Aorta (tissue), 5 donors: ENCODE measurements around the gene OMA1. TPM values are rescaled to one million over a fixed set of nuclear protein-coding genes. Genes with fewer than 3 reads are reported as not detected.
"Not testable (repeated sequence)": the region's sequence is repeated elsewhere in the genome, so short reads cannot be mapped to it uniquely, and the experiment has no call there.

Experiments used
- ATAC-seq: fragments of 200-7000 bp; cut with Tn5 transposase; one replicate; pipeline ENCODE4 v1.9.1; 2022; ENCODE audit warnings: moderate library complexity; ENCODE audit not compliant: low FRiP score
- DNase-seq, 2 donors: peaks; one replicate each; pipeline ENCODE4 v3.0.0-alpha.2; 2020
- H3K27ac ChIP-seq, 2 donors: one replicate each; pipeline ENCODE4 v1.5.1; 2013; ENCODE audit warnings: low read length in 2 of 2, mild to moderate bottlenecking in 2 of 2, moderate library complexity in 2 of 2, control low read depth in 1 of 2, inconsistent platforms in 1 of 2, low read depth in 1 of 2
- H3K27me3 ChIP-seq, 2 donors: one replicate each; pipeline ENCODE4 v1.6.1; 2013; ENCODE audit warnings: control low read depth in 1 of 2, low read length in 1 of 2, mild to moderate bottlenecking in 1 of 2, moderate library complexity in 1 of 2; ENCODE audit not compliant: insufficient read depth in 2 of 2, control insufficient read depth in 1 of 2
- H3K36me3 ChIP-seq, 2 donors: one replicate each; pipeline ENCODE4 v1.6.1; 2013; ENCODE audit warnings: control low read depth in 1 of 2, low read length in 1 of 2, mild to moderate bottlenecking in 1 of 2; ENCODE audit not compliant: insufficient read depth in 2 of 2, control insufficient read depth in 1 of 2
- H3K4me1 ChIP-seq, 2 donors: one replicate each; pipeline ENCODE4 v1.6.1; 2013; ENCODE audit warnings: low read length in 2 of 2, control low read depth in 1 of 2, mild to moderate bottlenecking in 1 of 2, moderate library complexity in 1 of 2; ENCODE audit not compliant: insufficient read depth in 2 of 2, control insufficient read depth in 1 of 2
- H3K4me3 ChIP-seq, 2 donors: one replicate each; pipeline ENCODE4 v1.5.1; 2013; ENCODE audit warnings: low read length in 2 of 2, control low read depth in 1 of 2, mild to moderate bottlenecking in 1 of 2
- H3K9me3 ChIP-seq: one replicate; pipeline ENCODE4 v1.6.1; 2013; ENCODE audit warnings: mild to moderate bottlenecking, low read length; ENCODE audit not compliant: control insufficient read depth
- WGBS, 2 donors: extraction: QIAGEN DNeasy Blood & Tissue Kit; methylation state at CpG; one replicate each; pipeline ENCODE4 v1.1.7; 2013; 5-methylcytosine and 5-hydroxymethylcytosine counted together
- intact Hi-C, 2 donors: fragments of 100-400 bp; cut with DNase I; formaldehyde crosslinking; loops; one replicate each; pipeline versions ENCODE4 v1.14.2 to v1.15.0; 2022
- polyA plus RNA-seq, 2 donors: library from polyadenylated mRNA; stranded (reverse); fragments of 200-250 nt; gene quantifications; one replicate each; pipeline ENCODE4 v1.2.3, GENCODE V29; 2013
- total RNA-seq, 2 donors: library from RNA; stranded (reverse); fragmentation: NEBNext Ultra II Directional; extraction: Animal tissue kit (Norgen Biotek cat#: 25700); gene quantifications; one replicate each; pipeline ENCODE4 v1.2.1, GENCODE V29; 2021
- donor health status: healthy with polysubstance abuse.
- donor health status: Bipolar disorder and iron deficiency.
- donor health status: DM: no; HTN: no; CAD: no.
- donor health status: DM: no; HTN: no; CAD: no.
- donor health status: DM: yes; HTN: yes; CAD: no.

Gene OMA1
- total and polyA plus RNA-seq, 4 donors = 2.5 to 22.0 (median 10.6) TPM

DNA sequence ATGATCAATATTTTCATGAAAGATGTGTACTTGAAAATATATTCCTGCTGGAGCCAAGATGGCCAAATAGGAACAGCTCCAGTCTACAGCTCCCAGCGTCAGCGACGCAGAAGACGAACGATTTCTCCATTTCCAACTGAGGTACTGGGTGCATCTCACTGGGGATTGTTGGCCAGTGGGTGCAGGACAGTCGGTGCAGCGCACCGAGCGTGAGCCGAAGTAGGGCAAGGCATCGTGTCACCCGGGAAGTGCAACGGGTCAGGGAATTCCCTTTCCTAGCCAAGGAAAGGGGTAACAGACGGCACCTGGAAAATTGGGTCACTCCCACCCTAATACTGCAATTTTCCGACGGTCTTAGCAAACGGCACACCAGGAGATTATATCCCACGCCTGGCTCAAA, 57.6 kb downstream of the OMA1 start:
- WGBS, 2 donors = 97% methylated on average over 18 of the region's 18 CpGs
- H3K9me3 ChIP-seq, H3K36me3 ChIP-seq, H3K4me3 ChIP-seq, H3K27ac ChIP-seq, intact Hi-C loops, ATAC-seq, H3K27me3 ChIP-seq, DNase-seq, H3K4me1 ChIP-seq: not testable (repeated sequence)

DNA sequence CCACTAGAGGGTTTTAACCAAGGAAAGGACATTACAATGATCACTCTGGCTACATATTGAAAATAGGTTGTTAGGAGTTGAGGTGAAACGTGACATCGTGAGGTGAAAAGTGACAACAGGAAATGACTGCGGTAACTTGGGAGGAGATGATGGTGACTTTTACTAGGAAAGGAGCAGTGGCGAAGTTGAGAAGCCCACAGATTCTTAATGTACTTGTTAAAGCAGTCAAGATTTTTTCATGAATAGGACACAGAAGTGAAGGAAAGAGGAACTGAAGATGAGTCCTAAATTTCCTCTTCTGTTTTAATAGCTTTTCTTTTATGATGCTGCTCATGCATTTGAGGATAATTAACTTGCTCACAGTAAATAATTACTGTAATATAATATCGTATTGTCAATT, 59.5 kb downstream of the OMA1 start:
- Histone ChIP-seq H3K9me3 (no peaks in the 10 kb centered on the region), H3K4me1 (no peaks in the 10 kb centered on the region), H3K36me3 (no peaks in the 10 kb centered on the region), H3K4me3 (no peak overlapping the region), H3K27me3 (no peaks in the 10 kb centered on the region), H3K27ac (no peak overlapping the region)
- WGBS, 2 donors = 95 to 97% methylated on average over 5 of the region's 5 CpGs
- ATAC-seq = no peak
- DNase-seq = no peak
- intact Hi-C loops = no loop called here

DNA sequence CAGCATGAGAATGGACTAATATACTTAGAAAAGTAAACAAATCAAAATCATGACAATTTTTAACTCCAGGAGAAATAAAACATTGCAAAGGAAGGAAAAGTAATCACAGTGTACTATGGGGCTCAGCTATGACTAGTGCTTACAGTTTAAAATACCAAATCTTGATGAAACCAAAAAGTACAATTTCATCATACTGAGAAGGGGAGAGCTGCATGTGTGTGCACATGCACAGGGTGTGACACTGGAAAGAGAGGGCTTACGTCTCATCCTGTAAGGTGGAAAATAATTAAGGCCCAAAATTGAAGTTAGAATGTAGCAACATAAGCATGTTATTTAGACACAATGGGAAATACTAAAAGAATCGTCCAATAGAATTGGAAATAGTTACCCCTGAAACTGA, 64.6 kb downstream of the OMA1 start:
- ATAC-seq = no peak
- intact Hi-C loops = no loop called here
- no peak for DNase-seq
- H3K27ac ChIP-seq = no peak overlapping the region
- H3K4me3 ChIP-seq = no peak overlapping the region
- 96 to 97% methylated on average over 2 of the region's 2 CpGs for WGBS, 2 donors
- no peaks in the 10 kb centered on the region for H3K27me3 ChIP-seq
- peaks cover 0 to 3% of the 10 kb centered on the region in 2 donors for H3K36me3 ChIP-seq
- H3K4me1 ChIP-seq = no peaks in the 10 kb centered on the region
- no peaks in the 10 kb centered on the region for H3K9me3 ChIP-seq

DNA sequence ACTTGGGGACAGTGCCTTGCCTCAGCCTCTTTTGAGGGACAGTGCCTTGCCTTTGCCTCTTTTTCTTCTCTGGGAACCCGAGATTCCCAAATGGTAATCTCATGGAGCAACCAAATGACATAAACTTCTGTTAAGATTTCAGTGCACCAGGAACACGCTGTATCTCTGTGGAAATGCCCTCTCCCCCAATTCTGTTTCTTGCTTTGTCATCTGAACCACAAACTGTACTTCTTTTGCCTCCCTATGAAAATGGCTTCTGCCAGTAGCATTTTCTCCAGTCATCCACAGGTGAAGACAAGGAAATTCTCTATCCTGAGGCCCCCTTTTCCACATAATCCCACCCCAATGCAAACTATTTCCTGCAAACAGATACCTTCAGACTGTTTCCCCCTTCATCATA, 66.3 kb downstream of the OMA1 start:
- Histone ChIP-seq H3K9me3 (no peaks in the 10 kb centered on the region), H3K27ac (no peak overlapping the region), H3K27me3 (no peaks in the 10 kb centered on the region), H3K4me1 (no peaks in the 10 kb centered on the region), H3K36me3 (peaks cover 0 to 3% of the 10 kb centered on the region in 2 donors), H3K4me3 (no peak overlapping the region)
- no peak for ATAC-seq
- intact Hi-C loops = no loop called here
- 90 to 92% methylated on average over 2 of the region's 2 CpGs for WGBS, 2 donors
- no peak for DNase-seq

DNA sequence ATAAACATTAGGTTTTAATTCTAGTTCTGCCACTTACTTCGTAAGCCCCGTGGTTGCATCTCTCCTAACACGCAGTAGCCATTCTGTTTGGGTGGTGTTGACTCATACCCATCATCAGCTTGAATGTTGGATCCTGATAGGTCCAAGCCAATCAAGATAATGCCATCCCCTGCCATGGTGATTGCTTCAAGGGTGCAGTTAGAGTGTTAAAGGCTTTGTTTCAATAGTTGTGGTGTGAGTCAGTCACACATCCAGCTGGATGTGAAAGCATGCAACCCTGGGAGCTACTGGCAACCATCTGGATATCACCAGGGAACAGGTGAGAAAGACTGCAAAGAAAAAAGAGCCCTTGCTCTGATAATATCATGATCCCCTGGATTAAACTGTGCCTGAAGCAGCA, 69.1 kb downstream of the OMA1 start:
- no peak overlapping the region for H3K4me3 ChIP-seq
- ATAC-seq = no peak
- H3K9me3 ChIP-seq = no peaks in the 10 kb centered on the region
- intact Hi-C loops = no loop called here
- no peak overlapping the region for H3K27ac ChIP-seq
- H3K27me3 ChIP-seq = no peaks in the 10 kb centered on the region
- H3K36me3 ChIP-seq = peaks cover 0 to 3% of the 10 kb centered on the region in 2 donors
- no peaks in the 10 kb centered on the region for H3K4me1 ChIP-seq
- 96 to 97% methylated on average over 3 of the region's 3 CpGs for WGBS, 2 donors
- no peak for DNase-seq

DNA sequence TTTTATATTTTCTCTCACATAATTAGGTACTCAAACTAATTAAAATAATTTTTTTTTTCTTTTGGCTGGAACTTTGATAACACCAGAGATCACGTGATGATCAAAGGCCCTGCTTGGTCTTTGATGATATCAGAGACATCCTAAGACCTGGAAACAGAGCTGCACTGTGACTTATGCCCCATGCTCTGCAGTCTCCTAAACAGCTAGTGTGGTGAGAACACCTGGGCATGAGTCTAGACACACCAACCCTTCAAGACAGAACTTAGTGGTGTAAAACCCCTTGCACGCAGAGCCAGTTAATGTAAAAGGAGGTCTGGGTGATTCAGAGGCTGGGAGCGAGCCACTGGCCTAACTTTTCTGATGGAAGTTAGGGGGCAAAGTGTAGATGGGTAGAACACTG, 70.3 kb downstream of the OMA1 start:
- Histone ChIP-seq H3K27ac (no peak overlapping the region), H3K4me1 (no peaks in the 10 kb centered on the region), H3K27me3 (no peaks in the 10 kb centered on the region), H3K4me3 (no peak overlapping the region), H3K36me3 (peaks cover 0 to 3% of the 10 kb centered on the region in 2 donors), H3K9me3 (no peaks in the 10 kb centered on the region)
- intact Hi-C loops = no loop called here
- DNase-seq (no peak), ATAC-seq (no peak)
- WGBS, 2 donors = 93 to 95% methylated on average over 3 of the region's 3 CpGs

DNA sequence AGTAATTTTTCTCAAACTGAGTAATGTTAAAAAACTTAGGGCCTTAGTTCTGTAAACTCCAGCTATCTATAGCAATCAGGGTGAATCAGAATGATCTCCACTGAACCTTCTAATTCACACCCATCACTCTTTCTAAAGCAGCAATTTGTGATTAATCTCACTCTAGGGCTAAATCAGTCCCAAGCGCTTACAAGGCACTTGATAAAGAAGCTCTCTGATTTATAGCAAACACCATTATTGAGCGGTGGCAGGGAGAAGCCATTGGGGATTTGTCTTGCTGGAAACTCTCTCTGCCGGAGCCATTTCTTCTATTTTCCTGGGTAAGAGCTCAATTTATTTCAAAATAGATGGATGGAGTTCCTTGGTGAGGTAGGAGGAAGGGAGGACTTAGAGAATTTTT, 77.0 kb downstream of the OMA1 start:
- H3K4me1 ChIP-seq = no peaks in the 10 kb centered on the region
- H3K27me3 ChIP-seq = no peaks in the 10 kb centered on the region
- intact Hi-C loops = no loop called here
- WGBS, 2 donors = 60 to 64% methylated on average over 3 of the region's 3 CpGs
- ATAC-seq = no peak
- no peak for DNase-seq
- no peak overlapping the region for H3K4me3 ChIP-seq
- no peak overlapping the region for H3K27ac ChIP-seq
- no peaks in the 10 kb centered on the region for H3K36me3 ChIP-seq
- H3K9me3 ChIP-seq = no peaks in the 10 kb centered on the region

DNA sequence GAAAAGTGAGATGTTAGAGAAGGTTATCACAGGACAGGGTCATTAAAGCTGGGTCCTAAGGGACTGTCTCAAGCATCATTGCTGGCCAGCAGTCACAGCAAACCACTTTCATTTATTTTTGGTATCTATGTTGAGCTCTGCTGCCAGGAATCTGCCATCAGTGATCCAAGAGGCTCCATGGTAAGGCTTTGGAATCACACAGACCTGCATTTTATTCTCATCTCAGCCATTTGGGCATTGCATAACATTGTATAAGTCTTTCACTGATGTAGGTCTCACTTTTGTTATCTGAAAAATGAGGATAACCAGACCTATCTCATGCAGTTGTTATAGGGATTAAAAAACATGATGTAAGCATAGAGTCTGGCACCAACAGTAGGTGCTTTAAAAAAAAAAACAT, 77.5 kb downstream of the OMA1 start:
- Histone ChIP-seq H3K9me3 (no peaks in the 10 kb centered on the region), H3K4me3 (no peak overlapping the region), H3K27ac (no peak overlapping the region), H3K27me3 (no peaks in the 10 kb centered on the region), H3K4me1 (no peaks in the 10 kb centered on the region), H3K36me3 (no peaks in the 10 kb centered on the region)
- ATAC-seq (no peak), DNase-seq (no peak)
- intact Hi-C loops = no loop called here

DNA sequence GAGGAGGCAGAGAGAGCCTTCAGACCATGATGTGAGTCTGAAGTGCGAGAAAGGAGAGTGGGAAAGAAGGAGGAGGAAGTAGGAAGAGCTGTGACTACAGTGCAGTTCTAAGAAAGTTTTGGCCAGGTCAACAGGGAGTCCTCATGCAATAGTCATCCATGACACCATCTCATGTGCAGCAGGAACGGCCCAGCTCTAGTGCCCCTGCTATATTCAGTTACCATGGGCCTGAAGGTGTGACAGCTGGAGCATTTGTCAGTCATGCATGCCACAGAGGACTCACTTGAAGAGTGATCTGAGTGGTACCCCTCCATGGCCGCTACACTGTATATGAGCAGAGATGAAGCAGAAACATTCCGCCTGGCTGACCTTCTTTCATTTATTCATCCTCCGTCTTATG, 77.9 kb downstream of the OMA1 start:
- H3K4me3 ChIP-seq = no peak overlapping the region
- H3K9me3 ChIP-seq = no peaks in the 10 kb centered on the region
- H3K27ac ChIP-seq = no peak overlapping the region
- 58 to 61% methylated on average over 5 of the region's 5 CpGs for WGBS, 2 donors
- ATAC-seq (no peak), DNase-seq (no peak)
- H3K27me3 ChIP-seq = no peaks in the 10 kb centered on the region
- intact Hi-C loops = no loop called here
- H3K36me3 ChIP-seq = no peaks in the 10 kb centered on the region
- H3K4me1 ChIP-seq = no peaks in the 10 kb centered on the region
